Left lobe of liver (tissue), 1 donor: Measurements from ENCODE around the gene LCE7A. TPM values are rescaled to one million over a fixed set of nuclear protein-coding genes. Genes with fewer than 3 reads are reported as not detected.

Experiments used
- total RNA-seq: library from RNA; stranded (reverse); gene quantifications from one replicate; pipeline ENCODE4 v1.2.1, GENCODE V29; 2021
- donor health status: DM: no; HTN: yes; CAD: no.

LCE7A gene
- total RNA-seq, 1 donor from 2014 or later, result not detected

Other genes with a start within 250 kb of the LCE7A start
- gene LCE3B, start 246.2 kb upstream of the LCE7A start, total RNA-seq, result not detected
- not detected for gene LCE3A, start 236.9 kb upstream of the LCE7A start, total RNA-seq
- gene LCE2D, start 196.6 kb upstream of the LCE7A start, total RNA-seq, result not detected
- not detected for gene LCE2C, start 184.7 kb upstream of the LCE7A start, total RNA-seq
- gene LCE2B, start 173.9 kb upstream of the LCE7A start, total RNA-seq, result not detected
- not detected for gene LCE2A, start 161.7 kb upstream of the LCE7A start, total RNA-seq
- gene LCE4A, start 151.8 kb upstream of the LCE7A start, total RNA-seq, result not detected
- not detected for gene KPRP, start 102.0 kb upstream of the LCE7A start, total RNA-seq
- gene LCE1F, start 84.9 kb upstream of the LCE7A start, total RNA-seq, result not detected
- gene LCE1E, start 73.7 kb upstream of the LCE7A start, total RNA-seq, result not detected
- gene LCE1D, start 63.3 kb upstream of the LCE7A start, total RNA-seq, result not detected
- gene LCE1C, start 53.3 kb upstream of the LCE7A start, total RNA-seq, result not detected
- gene LCE1B, start 48.0 kb upstream of the LCE7A start, total RNA-seq, result not detected
- not detected for gene LCE1A, start 32.5 kb upstream of the LCE7A start, total RNA-seq
- gene LCE6A, start 17.1 kb upstream of the LCE7A start, total RNA-seq, result not detected
- not detected for gene SMCP, start 18.3 kb downstream of the LCE7A start, total RNA-seq
- not detected for gene IVL, start 48.5 kb downstream of the LCE7A start, total RNA-seq
- not detected for gene SPRR5, start 87.2 kb downstream of the LCE7A start, total RNA-seq
- not detected for gene SPRR4, start 110.7 kb downstream of the LCE7A start, total RNA-seq
- not detected for gene SPRR1A, start 124.1 kb downstream of the LCE7A start, total RNA-seq
- gene SPRR3, start 141.8 kb downstream of the LCE7A start, total RNA-seq, result not detected
- not detected for gene SPRR1B, start 171.2 kb downstream of the LCE7A start, total RNA-seq
- gene SPRR2D, start 181.1 kb downstream of the LCE7A start, total RNA-seq, result not detected
- not detected for gene SPRR2A, start 197.5 kb downstream of the LCE7A start, total RNA-seq
- gene SPRR2B, start 211.6 kb downstream of the LCE7A start, total RNA-seq, result not detected
- gene SPRR2E, start 234.5 kb downstream of the LCE7A start, total RNA-seq, result not detected